HepG2 (cell line): ENCODE data around the gene BAZ1A. TPM values are rescaled to one million over a fixed set of nuclear protein-coding genes. Genes with fewer than 3 reads are reported as not detected.

Experiments used
- ARNT ChIP-seq: fragments of 450-650 bp; IDR thresholded peaks from 2 replicates; pipeline ENCODE4 v1.6.1; 2017
- CEBPG ChIP-seq: IDR thresholded peaks from 2 replicates; pipeline ENCODE4 v1.6.1; 2016
- FOXC1 ChIP-seq: sonication (generic); formaldehyde crosslinking; IDR thresholded peaks from 2 replicates; pipeline ENCODE4 v1.8.0; 2022; ENCODE audit warnings: mild to moderate bottlenecking, missing genetic modification reagents, borderline replicate concordance
- JARID2 ChIP-seq: sonication (generic); formaldehyde crosslinking; IDR thresholded peaks from 2 replicates; pipeline ENCODE4 v1.8.1; 2023; ENCODE audit warnings: missing genetic modification reagents, inconsistent platforms; ENCODE audit not compliant: insufficient replicate concordance
- KAT7 ChIP-seq: IDR thresholded peaks from 2 replicates; pipeline ENCODE4 v1.6.1; 2018; ENCODE audit warnings: borderline replicate concordance, missing compliant biosample characterization
- KDM2A ChIP-seq: sonication (generic); formaldehyde crosslinking; IDR thresholded peaks from 2 replicates; pipeline ENCODE4 v1.4.0; 2020; ENCODE audit warnings: low read depth, missing genetic modification reagents, borderline replicate concordance
- SKIL ChIP-seq: sonication (generic); formaldehyde crosslinking; IDR thresholded peaks from 2 replicates; pipeline ENCODE4 v1.8.0; 2022; ENCODE audit warnings: missing genetic modification reagents, mild to moderate bottlenecking, moderate library complexity, borderline replicate concordance
- ZFP37 ChIP-seq: sonication (generic); formaldehyde crosslinking; IDR thresholded peaks from 2 replicates; pipeline ENCODE4 v1.4.0; 2020; ENCODE audit warnings: missing genetic modification reagents, borderline replicate concordance
- ZNF350 ChIP-seq: sonication (generic); formaldehyde crosslinking; IDR thresholded peaks from 2 replicates; pipeline ENCODE4 v1.4.0; 2020; ENCODE audit warnings: mild to moderate bottlenecking, low read depth, missing genetic modification reagents, borderline replicate concordance
- ZSCAN5A ChIP-seq: sonication (generic); formaldehyde crosslinking; IDR thresholded peaks from 2 replicates; pipeline ENCODE4 v1.8.0; 2022; ENCODE audit warnings: mild to moderate bottlenecking, missing genetic modification reagents, borderline replicate concordance
- polyA plus RNA-seq, 8 experiments: library from polyadenylated mRNA; depleted of rRNA in 3 of 8; stranded (reverse) in 7 of 8; unstranded in 1 of 8; fragments of >200 nt; fragmentation: Illumina TruSeq in 4 of 8; extraction: Trizol in 4 of 8; gene quantifications; 2 replicates each; pipeline versions ENCODE4 v1.2.1 to v1.2.3, GENCODE V29; 2011 to 2016; ENCODE audit warnings: low read depth in 4 of 8, missing spikeins in 1 of 8, mixed read lengths in 1 of 8; ENCODE audit not compliant: insufficient read depth in 1 of 8
- total RNA-seq, 5 experiments: library from RNA; depleted of rRNA; stranded (reverse); fragments of >200 nt; fragmentation: Illumina TruSeq; extraction: Trizol; gene quantifications; 2 replicates each; pipeline ENCODE4 v1.2.3, GENCODE V29; 2016; ENCODE audit warnings: low read depth in 1 of 5
- TF ChIP-seq, protein P1 (sequence below): sonication (generic); formaldehyde crosslinking; IDR thresholded peaks from 2 replicates; pipeline ENCODE4 v1.4.0; 2020; ENCODE audit warnings: missing genetic modification reagents
- TF ChIP-seq, protein P2 (sequence below): sonication (generic); formaldehyde crosslinking; IDR thresholded peaks from 2 replicates; pipeline ENCODE4 v1.5.0; 2020; ENCODE audit warnings: mild to moderate bottlenecking, missing genetic modification reagents, borderline replicate concordance
- TF ChIP-seq, protein P3 (sequence below): sonication (generic); formaldehyde crosslinking; IDR thresholded peaks from 2 replicates; pipeline ENCODE4 v1.8.0; 2022; ENCODE audit warnings: mild to moderate bottlenecking, missing genetic modification reagents

The BAZ1A gene
- total and polyA plus RNA-seq, 2 of the 13 experiments (the other 11 are each of a cell fraction or from before 2014, with no cell fraction given) = 20.9 to 56.8 TPM

- TF ChIP-seq, protein P1, sequence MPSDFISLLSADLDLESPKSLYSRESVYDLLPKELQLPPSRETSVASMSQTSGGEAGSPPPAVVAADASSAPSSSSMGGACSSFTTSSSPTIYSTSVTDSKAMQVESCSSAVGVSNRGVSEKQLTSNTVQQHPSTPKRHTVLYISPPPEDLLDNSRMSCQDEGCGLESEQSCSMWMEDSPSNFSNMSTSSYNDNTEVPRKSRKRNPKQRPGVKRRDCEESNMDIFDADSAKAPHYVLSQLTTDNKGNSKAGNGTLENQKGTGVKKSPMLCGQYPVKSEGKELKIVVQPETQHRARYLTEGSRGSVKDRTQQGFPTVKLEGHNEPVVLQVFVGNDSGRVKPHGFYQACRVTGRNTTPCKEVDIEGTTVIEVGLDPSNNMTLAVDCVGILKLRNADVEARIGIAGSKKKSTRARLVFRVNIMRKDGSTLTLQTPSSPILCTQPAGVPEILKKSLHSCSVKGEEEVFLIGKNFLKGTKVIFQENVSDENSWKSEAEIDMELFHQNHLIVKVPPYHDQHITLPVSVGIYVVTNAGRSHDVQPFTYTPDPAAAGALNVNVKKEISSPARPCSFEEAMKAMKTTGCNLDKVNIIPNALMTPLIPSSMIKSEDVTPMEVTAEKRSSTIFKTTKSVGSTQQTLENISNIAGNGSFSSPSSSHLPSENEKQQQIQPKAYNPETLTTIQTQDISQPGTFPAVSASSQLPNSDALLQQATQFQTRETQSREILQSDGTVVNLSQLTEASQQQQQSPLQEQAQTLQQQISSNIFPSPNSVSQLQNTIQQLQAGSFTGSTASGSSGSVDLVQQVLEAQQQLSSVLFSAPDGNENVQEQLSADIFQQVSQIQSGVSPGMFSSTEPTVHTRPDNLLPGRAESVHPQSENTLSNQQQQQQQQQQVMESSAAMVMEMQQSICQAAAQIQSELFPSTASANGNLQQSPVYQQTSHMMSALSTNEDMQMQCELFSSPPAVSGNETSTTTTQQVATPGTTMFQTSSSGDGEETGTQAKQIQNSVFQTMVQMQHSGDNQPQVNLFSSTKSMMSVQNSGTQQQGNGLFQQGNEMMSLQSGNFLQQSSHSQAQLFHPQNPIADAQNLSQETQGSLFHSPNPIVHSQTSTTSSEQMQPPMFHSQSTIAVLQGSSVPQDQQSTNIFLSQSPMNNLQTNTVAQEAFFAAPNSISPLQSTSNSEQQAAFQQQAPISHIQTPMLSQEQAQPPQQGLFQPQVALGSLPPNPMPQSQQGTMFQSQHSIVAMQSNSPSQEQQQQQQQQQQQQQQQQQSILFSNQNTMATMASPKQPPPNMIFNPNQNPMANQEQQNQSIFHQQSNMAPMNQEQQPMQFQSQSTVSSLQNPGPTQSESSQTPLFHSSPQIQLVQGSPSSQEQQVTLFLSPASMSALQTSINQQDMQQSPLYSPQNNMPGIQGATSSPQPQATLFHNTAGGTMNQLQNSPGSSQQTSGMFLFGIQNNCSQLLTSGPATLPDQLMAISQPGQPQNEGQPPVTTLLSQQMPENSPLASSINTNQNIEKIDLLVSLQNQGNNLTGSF (CRISPR knock-in tag) = peak; percentile 79
- TF ChIP-seq FOXC1 (CRISPR knock-in tag) (peak; percentile 90; the same call in 1 of the 2 replicates), ARNT (no peak), SKIL (CRISPR knock-in tag) (peak; percentile 48; the same call in 1 of the 2 replicates), JARID2 (CRISPR knock-in tag) (no peak), ZFP37 (CRISPR knock-in tag) (no peak), KDM2A (peak; percentile 97), ZNF350 (CRISPR knock-in tag) (peak; percentile 93), CEBPG (CRISPR knock-in tag) (no peak; the same call in 1 of the 2 replicates), ZSCAN5A (no peak), KAT7 (peak; percentile 100)
- TF ChIP-seq, protein P2, sequence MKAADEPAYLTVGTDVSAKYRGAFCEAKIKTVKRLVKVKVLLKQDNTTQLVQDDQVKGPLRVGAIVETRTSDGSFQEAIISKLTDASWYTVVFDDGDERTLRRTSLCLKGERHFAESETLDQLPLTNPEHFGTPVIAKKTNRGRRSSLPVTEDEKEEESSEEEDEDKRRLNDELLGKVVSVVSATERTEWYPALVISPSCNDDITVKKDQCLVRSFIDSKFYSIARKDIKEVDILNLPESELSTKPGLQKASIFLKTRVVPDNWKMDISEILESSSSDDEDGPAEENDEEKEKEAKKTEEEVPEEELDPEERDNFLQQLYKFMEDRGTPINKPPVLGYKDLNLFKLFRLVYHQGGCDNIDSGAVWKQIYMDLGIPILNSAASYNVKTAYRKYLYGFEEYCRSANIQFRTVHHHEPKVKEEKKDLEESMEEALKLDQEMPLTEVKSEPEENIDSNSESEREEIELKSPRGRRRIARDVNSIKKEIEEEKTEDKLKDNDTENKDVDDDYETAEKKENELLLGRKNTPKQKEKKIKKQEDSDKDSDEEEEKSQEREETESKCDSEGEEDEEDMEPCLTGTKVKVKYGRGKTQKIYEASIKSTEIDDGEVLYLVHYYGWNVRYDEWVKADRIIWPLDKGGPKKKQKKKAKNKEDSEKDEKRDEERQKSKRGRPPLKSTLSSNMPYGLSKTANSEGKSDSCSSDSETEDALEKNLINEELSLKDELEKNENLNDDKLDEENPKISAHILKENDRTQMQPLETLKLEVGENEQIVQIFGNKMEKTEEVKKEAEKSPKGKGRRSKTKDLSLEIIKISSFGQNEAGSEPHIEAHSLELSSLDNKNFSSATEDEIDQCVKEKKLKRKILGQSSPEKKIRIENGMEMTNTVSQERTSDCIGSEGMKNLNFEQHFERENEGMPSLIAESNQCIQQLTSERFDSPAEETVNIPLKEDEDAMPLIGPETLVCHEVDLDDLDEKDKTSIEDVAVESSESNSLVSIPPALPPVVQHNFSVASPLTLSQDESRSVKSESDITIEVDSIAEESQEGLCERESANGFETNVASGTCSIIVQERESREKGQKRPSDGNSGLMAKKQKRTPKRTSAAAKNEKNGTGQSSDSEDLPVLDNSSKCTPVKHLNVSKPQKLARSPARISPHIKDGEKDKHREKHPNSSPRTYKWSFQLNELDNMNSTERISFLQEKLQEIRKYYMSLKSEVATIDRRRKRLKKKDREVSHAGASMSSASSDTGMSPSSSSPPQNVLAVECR (CRISPR knock-in tag) = peak; percentile 86
- TF ChIP-seq, protein P3, sequence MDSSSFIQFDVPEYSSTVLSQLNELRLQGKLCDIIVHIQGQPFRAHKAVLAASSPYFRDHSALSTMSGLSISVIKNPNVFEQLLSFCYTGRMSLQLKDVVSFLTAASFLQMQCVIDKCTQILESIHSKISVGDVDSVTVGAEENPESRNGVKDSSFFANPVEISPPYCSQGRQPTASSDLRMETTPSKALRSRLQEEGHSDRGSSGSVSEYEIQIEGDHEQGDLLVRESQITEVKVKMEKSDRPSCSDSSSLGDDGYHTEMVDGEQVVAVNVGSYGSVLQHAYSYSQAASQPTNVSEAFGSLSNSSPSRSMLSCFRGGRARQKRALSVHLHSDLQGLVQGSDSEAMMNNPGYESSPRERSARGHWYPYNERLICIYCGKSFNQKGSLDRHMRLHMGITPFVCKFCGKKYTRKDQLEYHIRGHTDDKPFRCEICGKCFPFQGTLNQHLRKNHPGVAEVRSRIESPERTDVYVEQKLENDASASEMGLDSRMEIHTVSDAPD (CRISPR knock-in tag) = 0 out of 2 replicates have a peak, but pooled peaks have one; percentile 8
Observed at GRCh38 chr14:34714320-34715126, 160.6 kb downstream of the BAZ1A start, which contains the start of gene CFL2 (continued).
